Suprapubic skin (tissue), 3 donors: ENCODE measurements around the gene OR52B4.

Experiments used
- CTCF ChIP-seq, 2 donors: fragments of 200-600 bp in 1 of 2; fragments of 450-650 bp in 1 of 2; sonication (generic) in 1 of 2; IDR thresholded peaks; one replicate each; pipeline ENCODE4 v1.5.1; 2016 to 2019; ENCODE audit warnings: antibody characterized with exemption in 2 of 2, mild to moderate bottlenecking in 1 of 2, moderate library complexity in 1 of 2
- EP300 ChIP-seq: sonication (generic); formaldehyde crosslinking; IDR thresholded peaks from one replicate; pipeline ENCODE4 v1.6.1; 2017; ENCODE audit warnings: antibody characterized with exemption
- POLR2A ChIP-seq, 2 donors: fragments of 450-650 bp; IDR thresholded peaks; one replicate each; pipeline ENCODE4 v1.6.1; 2017; ENCODE audit warnings: antibody characterized with exemption in 2 of 2, mild to moderate bottlenecking in 2 of 2, moderate library complexity in 2 of 2

DNA sequence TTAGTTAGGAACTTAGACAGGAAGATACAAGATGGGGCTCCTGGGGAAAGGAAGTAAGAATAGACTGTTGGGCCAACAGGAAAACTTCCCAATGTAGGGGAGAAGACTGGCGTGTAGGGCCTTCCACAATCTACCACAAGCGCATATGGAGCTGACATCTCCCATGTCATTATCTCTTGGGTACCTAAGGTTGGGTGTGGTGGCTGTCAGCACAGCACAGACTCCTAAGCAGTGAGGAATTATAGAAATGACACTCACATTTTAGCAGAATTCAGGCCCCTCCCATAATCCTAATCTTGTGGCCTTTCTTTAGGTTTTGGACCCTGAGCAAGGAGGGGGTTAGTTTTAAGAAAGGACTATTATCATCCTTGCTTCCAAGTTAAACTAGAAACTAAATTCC lies 13.7 kb upstream of the OR52B4 start:
- no peak for TF ChIP-seq POLR2A (IDR thresholded peaks at IDR 0.05)
- no peak for TF ChIP-seq CTCF (IDR thresholded peaks at IDR 0.05)
- TF ChIP-seq EP300, result no peak
